MM.1S (cell line): ENCODE measurements around the gene CDAN1.

Source experiments
- DNase-seq: peaks from one replicate; pipeline ENCODE4 v3.0.0-alpha.2; 2015
- H2AFZ ChIP-seq: fragments of 300-600 bp; sonication (generic); 2 replicates; pipeline ENCODE4 v1.6.0; 2016; ENCODE audit warnings: antibody characterized with exemption, low read length
- H3F3A ChIP-seq: fragments of 300-600 bp; sonication (generic); 2 replicates; pipeline ENCODE4 v1.6.1; 2016; ENCODE audit warnings: mild to moderate bottlenecking, antibody characterized with exemption, low read length, moderate library complexity, mixed read lengths; ENCODE audit not compliant: insufficient read depth
- H3K27ac ChIP-seq: fragments of 300-600 bp; sonication (generic); 2 replicates; pipeline ENCODE4 v1.5.1; 2016; ENCODE audit warnings: mild to moderate bottlenecking, low read length
- H3K27me3 ChIP-seq: fragments of 300-600 bp; sonication (generic); replicated peaks from 2 replicates; pipeline ENCODE4 v1.6.0; 2016; ENCODE audit warnings: low read length; ENCODE audit not compliant: insufficient read depth
- H3K36me3 ChIP-seq: fragments of 300-600 bp; sonication (generic); replicated peaks from 2 replicates; pipeline ENCODE4 v1.6.1; 2016; ENCODE audit warnings: mild to moderate bottlenecking, low read length, mixed read lengths; ENCODE audit not compliant: insufficient read depth
- H3K4me1 ChIP-seq: fragments of 300-600 bp; sonication (generic); 2 replicates; pipeline ENCODE4 v1.6.1; 2016; ENCODE audit warnings: low read length, mixed read lengths
- H3K4me2 ChIP-seq: fragments of 300-600 bp; sonication (generic); 2 replicates; pipeline ENCODE4 v1.6.0; 2016; ENCODE audit warnings: low read depth, low read length
- H3K4me3 ChIP-seq: fragments of 300-600 bp; sonication (generic); 2 replicates; pipeline ENCODE4 v1.5.1; 2016; ENCODE audit warnings: low read length, mixed read lengths
- H3K79me2 ChIP-seq: fragments of 300-600 bp; sonication (generic); 2 replicates; pipeline ENCODE4 v1.6.1; 2016; ENCODE audit warnings: mixed run types, low read length, mixed read lengths
- H3K9ac ChIP-seq: fragments of 300-600 bp; sonication (generic); 2 replicates; pipeline ENCODE4 v1.6.1; 2016; ENCODE audit warnings: low read length, mixed read lengths
- H3K9me2 ChIP-seq: fragments of 300-600 bp; sonication (generic); replicated peaks from 2 replicates; pipeline ENCODE4 v1.6.1; 2016; ENCODE audit warnings: mild to moderate bottlenecking, low read length, mixed read lengths; ENCODE audit not compliant: insufficient read depth
- H3K9me3 ChIP-seq: fragments of 300-600 bp; sonication (generic); replicated peaks from 2 replicates; pipeline ENCODE4 v1.6.1; 2016; ENCODE audit warnings: mild to moderate bottlenecking, low read length, mixed read lengths; ENCODE audit not compliant: insufficient read depth
- H4K20me1 ChIP-seq: fragments of 300-600 bp; sonication (generic); 2 replicates; pipeline ENCODE4 v1.6.1; 2016; ENCODE audit warnings: mild to moderate bottlenecking, low read length, moderate library complexity, mixed read lengths; ENCODE audit not compliant: insufficient read depth
- CTCF ChIP-seq: fragments of 300-600 bp; sonication (generic); IDR thresholded peaks from 2 replicates; pipeline ENCODE4 v1.5.1; 2016; ENCODE audit warnings: antibody characterized with exemption, low read length, mixed read lengths
- EZH2 ChIP-seq: fragments of 300-600 bp; sonication (generic); optimal IDR thresholded peaks from 2 replicates; pipeline ENCODE3; 2017; ENCODE audit warnings: low read depth, mild to moderate bottlenecking, antibody characterized with exemption, low read length, mixed read lengths
- EZH2phosphoT487 ChIP-seq: fragments of 300-600 bp; sonication (generic); IDR thresholded peaks from 2 replicates; pipeline ENCODE4 v1.6.1; 2018; ENCODE audit warnings: antibody characterized with exemption, low read length

The CDAN1 gene

DNA sequence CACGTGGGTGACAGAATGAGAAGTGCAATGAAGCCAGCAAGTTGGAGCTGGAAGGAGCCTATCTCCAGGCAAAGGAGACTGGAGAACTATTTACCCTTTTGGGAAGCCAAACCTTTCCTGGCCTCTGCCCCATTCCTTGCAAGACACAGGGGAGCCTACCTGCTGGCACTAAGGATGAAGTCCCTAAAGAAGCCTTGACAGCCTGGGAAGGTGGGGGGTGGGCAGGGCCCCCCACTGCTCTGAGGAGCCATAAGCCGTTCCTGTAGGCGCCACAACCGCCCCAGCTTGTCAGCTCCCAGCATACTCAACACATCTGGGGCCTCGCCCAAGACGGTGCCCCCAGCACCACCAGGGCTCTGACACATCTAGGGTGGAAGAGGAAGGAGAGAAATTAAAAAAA is 5.5 kb downstream of the CDAN1 start:
- Histone ChIP-seq H4K20me1 (no peaks in the 10 kb centered on the region), H3K4me3 (no peak overlapping the region), H3K27ac (no peak overlapping the region), H3F3A (no peaks in the 10 kb centered on the region), H3K27me3 (no peaks in the 10 kb centered on the region), H3K4me2 (no peak overlapping the region), H3K36me3 (no peaks in the 10 kb centered on the region; the same call in 1 of the 2 replicates), H3K9me3 (no peaks in the 10 kb centered on the region), H2AFZ (no peak overlapping the region), H3K4me1 (peaks cover 6% of the 10 kb centered on the region; the same call in 1 of the 2 replicates), H3K9me2 (no peaks in the 10 kb centered on the region), H3K79me2 (peaks cover 14% of the 10 kb centered on the region), H3K9ac (no peak overlapping the region)
- TF ChIP-seq EZH2phosphoT487: no peak
- TF ChIP-seq CTCF: no peak
- no peak for TF ChIP-seq EZH2
- no peak for DNase-seq

GRCh38 chr15:42730536-42730935 is 6.4 kb downstream of the CDAN1 start:
- Histone ChIP-seq H3K36me3 (no peaks in the 10 kb centered on the region; the same call in 1 of the 2 replicates), H3K4me2 (no peak overlapping the region), H3K27ac (no peak overlapping the region), H3F3A (no peaks in the 10 kb centered on the region), H3K79me2 (peaks cover 7% of the 10 kb centered on the region), H2AFZ (no peak overlapping the region), H3K9me2 (no peaks in the 10 kb centered on the region), H3K4me1 (peaks cover under 1% of the 10 kb centered on the region; the same call in 1 of the 2 replicates), H3K4me3 (no peak overlapping the region), H4K20me1 (no peaks in the 10 kb centered on the region), H3K9ac (no peak overlapping the region), H3K27me3 (no peaks in the 10 kb centered on the region), H3K9me3 (no peaks in the 10 kb centered on the region)
- no peak for DNase-seq
- TF ChIP-seq EZH2phosphoT487 (no peak), EZH2 (no peak), CTCF (no peak)

DNA sequence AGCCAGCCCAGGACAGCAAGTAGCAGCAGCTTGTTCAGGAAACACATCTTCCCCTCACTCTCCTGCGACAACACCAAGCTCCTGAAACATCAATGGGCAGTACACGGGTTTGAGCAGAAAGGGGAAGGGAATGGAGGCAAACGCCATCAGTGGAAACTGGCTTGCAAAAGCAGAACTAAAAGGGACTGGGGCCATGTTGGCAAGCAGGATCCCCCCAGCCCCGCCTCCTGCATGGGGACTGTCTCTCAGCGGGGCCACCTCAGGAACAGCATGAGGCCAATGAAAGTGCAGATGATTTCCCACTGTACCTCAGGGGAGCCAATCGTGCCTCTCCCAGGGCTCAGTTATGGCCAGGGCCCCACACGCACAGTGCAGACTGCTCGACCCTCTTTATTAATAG is 6.8 kb downstream of the CDAN1 start:
- Histone ChIP-seq H3K4me3 (no peak overlapping the region), H3K79me2 (0 out of 2 replicates have a peak, but pooled peaks cover 3% of the 10 kb centered on the region), H3K9me2 (no peaks in the 10 kb centered on the region), H3K27ac (no peak overlapping the region), H2AFZ (no peak overlapping the region), H3K36me3 (no peaks in the 10 kb centered on the region; the same call in 1 of the 2 replicates), H3F3A (no peaks in the 10 kb centered on the region), H3K4me1 (no peaks in the 10 kb centered on the region), H3K4me2 (no peak overlapping the region), H4K20me1 (no peaks in the 10 kb centered on the region), H3K9me3 (no peaks in the 10 kb centered on the region), H3K27me3 (no peaks in the 10 kb centered on the region), H3K9ac (no peak overlapping the region)
- TF ChIP-seq EZH2 (no peak), CTCF (no peak), EZH2phosphoT487 (no peak)
- DNase-seq: no peak
